Liver (tissue), 9 donors: Measurements from ENCODE around the gene LRP3. TPM values are rescaled to one million over a fixed set of nuclear protein-coding genes. Genes with fewer than 3 reads are reported as not detected.

Source experiments
- DNase-seq: peaks from one replicate; pipeline ENCODE4 v3.0.0-alpha.2; 2017; ENCODE audit warnings: low spot score
- H3K27ac ChIP-seq, 2 donors: one replicate each; pipeline ENCODE4 v1.7.0; 2013; ENCODE audit warnings: inconsistent platforms in 2 of 2, low read length in 2 of 2, control low read depth in 1 of 2, low read depth in 1 of 2, mild to moderate bottlenecking in 1 of 2
- H3K27me3 ChIP-seq, 4 donors: one replicate each; pipeline versions ENCODE4 v1.6.1 to v1.7.0; 2013; ENCODE audit warnings: low read length in 3 of 4, inconsistent platforms in 1 of 4, mild to moderate bottlenecking in 1 of 4, moderate library complexity in 1 of 4; ENCODE audit not compliant: control insufficient read depth in 4 of 4, insufficient read depth in 4 of 4
- H3K36me3 ChIP-seq, 4 donors: one replicate each; pipeline versions ENCODE4 v1.6.1 to v1.7.0; 2013; ENCODE audit warnings: low read length in 3 of 4, mild to moderate bottlenecking in 3 of 4, low read depth in 1 of 4, moderate library complexity in 1 of 4; ENCODE audit not compliant: control insufficient read depth in 4 of 4, insufficient read depth in 3 of 4
- H3K4me1 ChIP-seq, 4 donors: one replicate each; pipeline versions ENCODE4 v1.6.1 to v1.7.0; 2013; ENCODE audit warnings: low read length in 3 of 4, mild to moderate bottlenecking in 3 of 4, moderate library complexity in 1 of 4; ENCODE audit not compliant: control insufficient read depth in 4 of 4, insufficient read depth in 4 of 4
- H3K4me3 ChIP-seq, 3 donors: one replicate each; pipeline versions ENCODE4 v1.6.1 to v1.7.0; 2013; ENCODE audit warnings: low read length in 3 of 3, control low read depth in 1 of 3, low read depth in 1 of 3, mild to moderate bottlenecking in 1 of 3
- H3K9ac ChIP-seq, 2 donors: one replicate each; pipeline ENCODE4 v1.7.0; 2013; ENCODE audit warnings: low read length in 2 of 2, mild to moderate bottlenecking in 2 of 2, moderate library complexity in 2 of 2, control low read depth in 1 of 2, low read depth in 1 of 2
- H3K9me3 ChIP-seq, 4 donors: one replicate each; pipeline versions ENCODE4 v1.6.1 to v1.7.0; 2013; ENCODE audit warnings: low read length in 3 of 4; ENCODE audit not compliant: control insufficient read depth in 4 of 4
- EGR1 ChIP-seq, 2 donors: IDR thresholded peaks; 2 replicates each; pipeline ENCODE4 v1.6.1; 2016 to 2018; ENCODE audit warnings: antibody characterized with exemption in 2 of 2, low read depth in 2 of 2
- FOXA1 ChIP-seq: IDR thresholded peaks from 2 replicates; pipeline ENCODE4 v1.6.1; 2016; ENCODE audit warnings: antibody characterized with exemption
- FOXA2 ChIP-seq: IDR thresholded peaks from 2 replicates; pipeline ENCODE4 v1.6.1; 2016; ENCODE audit warnings: antibody characterized with exemption
- GABPA ChIP-seq, 2 donors: IDR thresholded peaks in 1 of 2; conservative IDR thresholded peaks in 1 of 2; 2 replicates each; pipeline ENCODE4 v1.6.1; 2016; ENCODE audit warnings: antibody characterized with exemption in 2 of 2, mild to moderate bottlenecking in 1 of 2, moderate library complexity in 1 of 2
- HNF4A ChIP-seq, 2 donors: conservative IDR thresholded peaks; 2 replicates each; pipeline ENCODE4 v1.6.1; 2016; ENCODE audit warnings: antibody characterized with exemption in 2 of 2, mild to moderate bottlenecking in 2 of 2
- HNF4G ChIP-seq: IDR thresholded peaks from 2 replicates; pipeline ENCODE4 v1.6.1; 2016; ENCODE audit warnings: antibody characterized with exemption
- JUND ChIP-seq, 2 donors: IDR thresholded peaks; 2 replicates each; pipeline ENCODE4 v1.6.1; 2016; ENCODE audit warnings: antibody characterized with exemption in 2 of 2
- NR2F2 ChIP-seq: IDR thresholded peaks from 2 replicates; pipeline ENCODE4 v1.6.1; 2016; ENCODE audit warnings: antibody characterized with exemption
- RAD21 ChIP-seq, 2 donors: IDR thresholded peaks; 2 replicates each; pipeline ENCODE4 v1.6.1; 2016; ENCODE audit warnings: antibody characterized with exemption in 2 of 2, mild to moderate bottlenecking in 2 of 2
- RXRA ChIP-seq, 2 donors: IDR thresholded peaks; 2 replicates each; pipeline ENCODE4 v1.6.1; 2017 to 2018; ENCODE audit warnings: antibody characterized with exemption in 2 of 2, mild to moderate bottlenecking in 1 of 2
- SP1 ChIP-seq: IDR thresholded peaks from 2 replicates; pipeline ENCODE4 v1.6.1; 2018; ENCODE audit warnings: antibody characterized with exemption, mild to moderate bottlenecking
- TAF1 ChIP-seq: conservative IDR thresholded peaks from 2 replicates; pipeline ENCODE4 v1.6.1; 2016; ENCODE audit warnings: antibody characterized with exemption, mild to moderate bottlenecking
- YY1 ChIP-seq: IDR thresholded peaks from 2 replicates; pipeline ENCODE4 v1.6.1; 2016; ENCODE audit warnings: antibody characterized with exemption, mild to moderate bottlenecking
- whole genome bisulfite sequencing: extraction: QIAGEN DNeasy Blood & Tissue Kit; methylation state at CpG from one replicate; pipeline ENCODE4 v1.1.7; 2013; 5-methylcytosine and 5-hydroxymethylcytosine counted together
- polyA plus RNA-seq, 2 donors: library from polyadenylated mRNA; stranded (reverse) in 1 of 2; unstranded in 1 of 2; fragments of 200-250 nt in 1 of 2; fragments of >200 nt in 1 of 2; fragmentation: Nextera tagmentation in 1 of 2; extraction: Ambion mirVana in 1 of 2; gene quantifications; one replicate each; pipeline versions ENCODE4 v1.2.1 to v1.2.3, GENCODE V29; 2013 to 2015
- total RNA-seq, 2 donors: library from RNA; depleted of rRNA; stranded (reverse); fragments of >200 nt; gene quantifications; one replicate each; pipeline ENCODE4 v1.2.3, GENCODE V29; 2014
- TF ChIP-seq, protein P1 (sequence below): IDR thresholded peaks from 2 replicates; pipeline ENCODE4 v1.6.1; 2016; ENCODE audit warnings: antibody characterized with exemption, mild to moderate bottlenecking
- TF ChIP-seq, protein P2 (sequence below): fragments of 150-350 bp; IDR thresholded peaks from 2 replicates; pipeline ENCODE4 v1.5.1; 2017; ENCODE audit warnings: improper control_type of control experiment, low read depth, low read length; ENCODE audit not compliant: missing input control
- TF ChIP-seq, protein P3 (sequence below): IDR thresholded peaks from 2 replicates; pipeline ENCODE4 v1.6.1; 2016; ENCODE audit warnings: antibody characterized with exemption
- TF ChIP-seq, protein P4 (sequence below): IDR thresholded peaks from 2 replicates; pipeline ENCODE4 v1.6.1; 2016; ENCODE audit warnings: antibody characterized with exemption
- TF ChIP-seq, protein P5 (sequence below): IDR thresholded peaks from 2 replicates; pipeline ENCODE4 v1.6.1; 2016; ENCODE audit warnings: antibody characterized with exemption
- donor health status: healthy.
- donor health status: healthy.
- donor health status: healthy.
- donor health status: healthy.
- donor health status: healthy.

Gene LRP3
- total and polyA plus RNA-seq, 4 donors, result 2.5 to 42.3 (median 15.4) TPM

DNA sequence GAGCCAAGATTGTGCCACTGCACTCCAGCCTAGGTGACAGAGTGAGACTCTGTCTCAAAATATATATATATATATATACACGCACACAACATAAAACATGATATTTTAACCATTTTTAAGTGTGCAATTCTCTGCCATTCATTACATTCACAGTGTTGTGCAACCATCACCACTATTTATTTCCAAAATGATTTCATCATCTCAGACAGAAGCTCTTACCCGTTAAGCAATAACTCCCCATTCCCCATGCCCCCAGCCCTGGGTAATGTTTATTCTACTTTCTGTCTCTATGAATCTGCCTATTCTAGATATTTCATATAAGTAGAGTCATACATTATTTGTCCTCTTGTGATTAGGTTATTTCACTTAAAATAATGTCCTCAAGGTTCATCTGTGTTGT is 42.0 kb upstream of the LRP3 start:
- 45% methylated on average over 2 of the region's 2 CpGs for WGBS
- Histone ChIP-seq H3K9me3 (no peaks in the 10 kb centered on the region), H3K9ac (no peak overlapping the region), H3K27me3 (no peaks in the 10 kb centered on the region), H3K27ac (peak overlapping the region; percentile 59 to 78), H3K36me3 (no peaks in the 10 kb centered on the region), H3K4me3 (no peak overlapping the region), H3K4me1 (peaks cover 0 to 20% (median 6%) of the 10 kb centered on the region in 4 donors)
- TF ChIP-seq, protein P1, sequence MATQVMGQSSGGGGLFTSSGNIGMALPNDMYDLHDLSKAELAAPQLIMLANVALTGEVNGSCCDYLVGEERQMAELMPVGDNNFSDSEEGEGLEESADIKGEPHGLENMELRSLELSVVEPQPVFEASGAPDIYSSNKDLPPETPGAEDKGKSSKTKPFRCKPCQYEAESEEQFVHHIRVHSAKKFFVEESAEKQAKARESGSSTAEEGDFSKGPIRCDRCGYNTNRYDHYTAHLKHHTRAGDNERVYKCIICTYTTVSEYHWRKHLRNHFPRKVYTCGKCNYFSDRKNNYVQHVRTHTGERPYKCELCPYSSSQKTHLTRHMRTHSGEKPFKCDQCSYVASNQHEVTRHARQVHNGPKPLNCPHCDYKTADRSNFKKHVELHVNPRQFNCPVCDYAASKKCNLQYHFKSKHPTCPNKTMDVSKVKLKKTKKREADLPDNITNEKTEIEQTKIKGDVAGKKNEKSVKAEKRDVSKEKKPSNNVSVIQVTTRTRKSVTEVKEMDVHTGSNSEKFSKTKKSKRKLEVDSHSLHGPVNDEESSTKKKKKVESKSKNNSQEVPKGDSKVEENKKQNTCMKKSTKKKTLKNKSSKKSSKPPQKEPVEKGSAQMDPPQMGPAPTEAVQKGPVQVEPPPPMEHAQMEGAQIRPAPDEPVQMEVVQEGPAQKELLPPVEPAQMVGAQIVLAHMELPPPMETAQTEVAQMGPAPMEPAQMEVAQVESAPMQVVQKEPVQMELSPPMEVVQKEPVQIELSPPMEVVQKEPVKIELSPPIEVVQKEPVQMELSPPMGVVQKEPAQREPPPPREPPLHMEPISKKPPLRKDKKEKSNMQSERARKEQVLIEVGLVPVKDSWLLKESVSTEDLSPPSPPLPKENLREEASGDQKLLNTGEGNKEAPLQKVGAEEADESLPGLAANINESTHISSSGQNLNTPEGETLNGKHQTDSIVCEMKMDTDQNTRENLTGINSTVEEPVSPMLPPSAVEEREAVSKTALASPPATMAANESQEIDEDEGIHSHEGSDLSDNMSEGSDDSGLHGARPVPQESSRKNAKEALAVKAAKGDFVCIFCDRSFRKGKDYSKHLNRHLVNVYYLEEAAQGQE, result no peak
- TF ChIP-seq, protein P2, sequence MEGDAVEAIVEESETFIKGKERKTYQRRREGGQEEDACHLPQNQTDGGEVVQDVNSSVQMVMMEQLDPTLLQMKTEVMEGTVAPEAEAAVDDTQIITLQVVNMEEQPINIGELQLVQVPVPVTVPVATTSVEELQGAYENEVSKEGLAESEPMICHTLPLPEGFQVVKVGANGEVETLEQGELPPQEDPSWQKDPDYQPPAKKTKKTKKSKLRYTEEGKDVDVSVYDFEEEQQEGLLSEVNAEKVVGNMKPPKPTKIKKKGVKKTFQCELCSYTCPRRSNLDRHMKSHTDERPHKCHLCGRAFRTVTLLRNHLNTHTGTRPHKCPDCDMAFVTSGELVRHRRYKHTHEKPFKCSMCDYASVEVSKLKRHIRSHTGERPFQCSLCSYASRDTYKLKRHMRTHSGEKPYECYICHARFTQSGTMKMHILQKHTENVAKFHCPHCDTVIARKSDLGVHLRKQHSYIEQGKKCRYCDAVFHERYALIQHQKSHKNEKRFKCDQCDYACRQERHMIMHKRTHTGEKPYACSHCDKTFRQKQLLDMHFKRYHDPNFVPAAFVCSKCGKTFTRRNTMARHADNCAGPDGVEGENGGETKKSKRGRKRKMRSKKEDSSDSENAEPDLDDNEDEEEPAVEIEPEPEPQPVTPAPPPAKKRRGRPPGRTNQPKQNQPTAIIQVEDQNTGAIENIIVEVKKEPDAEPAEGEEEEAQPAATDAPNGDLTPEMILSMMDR, result no peak
- TF ChIP-seq YY1, result no peak
- no peak for TF ChIP-seq GABPA (IDR thresholded peaks at IDR 0.05 in 1 of 2, conservative IDR thresholded peaks at IDR 0.05 in 1 of 2)
- TF ChIP-seq HNF4A (conservative IDR thresholded peaks at IDR 0.05), result peak; percentile 17 to 18
- no peak for TF ChIP-seq EGR1 (IDR thresholded peaks at IDR 0.05; ENCODE audit: low read depth in 2 of 2)
- no peak for TF ChIP-seq FOXA1
- TF ChIP-seq TAF1, result no peak
- no peak for TF ChIP-seq NR2F2
- no peak for TF ChIP-seq RAD21 (IDR thresholded peaks at IDR 0.05)
- TF ChIP-seq JUND (IDR thresholded peaks at IDR 0.05), result no peak
- no peak for TF ChIP-seq FOXA2
- TF ChIP-seq SP1, result peak; percentile 44
- TF ChIP-seq, protein P3, sequence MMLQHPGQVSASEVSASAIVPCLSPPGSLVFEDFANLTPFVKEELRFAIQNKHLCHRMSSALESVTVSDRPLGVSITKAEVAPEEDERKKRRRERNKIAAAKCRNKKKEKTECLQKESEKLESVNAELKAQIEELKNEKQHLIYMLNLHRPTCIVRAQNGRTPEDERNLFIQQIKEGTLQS, result peak; percentile 81
- TF ChIP-seq RXRA (IDR thresholded peaks at IDR 0.05), result peak; percentile 28 to 31
- TF ChIP-seq, protein P4, sequence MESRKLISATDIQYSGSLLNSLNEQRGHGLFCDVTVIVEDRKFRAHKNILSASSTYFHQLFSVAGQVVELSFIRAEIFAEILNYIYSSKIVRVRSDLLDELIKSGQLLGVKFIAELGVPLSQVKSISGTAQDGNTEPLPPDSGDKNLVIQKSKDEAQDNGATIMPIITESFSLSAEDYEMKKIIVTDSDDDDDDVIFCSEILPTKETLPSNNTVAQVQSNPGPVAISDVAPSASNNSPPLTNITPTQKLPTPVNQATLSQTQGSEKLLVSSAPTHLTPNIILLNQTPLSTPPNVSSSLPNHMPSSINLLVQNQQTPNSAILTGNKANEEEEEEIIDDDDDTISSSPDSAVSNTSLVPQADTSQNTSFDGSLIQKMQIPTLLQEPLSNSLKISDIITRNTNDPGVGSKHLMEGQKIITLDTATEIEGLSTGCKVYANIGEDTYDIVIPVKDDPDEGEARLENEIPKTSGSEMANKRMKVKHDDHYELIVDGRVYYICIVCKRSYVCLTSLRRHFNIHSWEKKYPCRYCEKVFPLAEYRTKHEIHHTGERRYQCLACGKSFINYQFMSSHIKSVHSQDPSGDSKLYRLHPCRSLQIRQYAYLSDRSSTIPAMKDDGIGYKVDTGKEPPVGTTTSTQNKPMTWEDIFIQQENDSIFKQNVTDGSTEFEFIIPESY, result no peak
- TF ChIP-seq HNF4G, result no peak
- TF ChIP-seq, protein P5, sequence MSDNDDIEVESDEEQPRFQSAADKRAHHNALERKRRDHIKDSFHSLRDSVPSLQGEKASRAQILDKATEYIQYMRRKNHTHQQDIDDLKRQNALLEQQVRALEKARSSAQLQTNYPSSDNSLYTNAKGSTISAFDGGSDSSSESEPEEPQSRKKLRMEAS, result no peak
- DNase-seq, result no peak
